Esophagus muscularis mucosa (tissue), 4 donors: Measurements from ENCODE around the gene MBNL1.

Experiments used
- CTCF ChIP-seq, 3 experiments: fragments of 200-600 bp in 2 of 3; fragments of 450-650 bp in 1 of 3; sonication (generic) in 2 of 3; IDR thresholded peaks; one replicate each; pipeline ENCODE4 v1.5.1; 2017 to 2019; ENCODE audit warnings: antibody characterized with exemption in 3 of 3, mild to moderate bottlenecking in 2 of 3, moderate library complexity in 1 of 3
- EP300 ChIP-seq: sonication (generic); formaldehyde crosslinking; IDR thresholded peaks from one replicate; pipeline ENCODE4 v1.6.1; 2017; ENCODE audit warnings: antibody characterized with exemption
- POLR2A ChIP-seq: fragments of 450-650 bp; IDR thresholded peaks from one replicate; pipeline ENCODE4 v1.6.1; 2017; ENCODE audit warnings: antibody characterized with exemption, moderate library complexity, mild to moderate bottlenecking, low read depth
- POLR2AphosphoS5 ChIP-seq, 2 donors: sonication (generic); formaldehyde crosslinking; IDR thresholded peaks; one replicate each; pipeline ENCODE4 v1.6.1; 2017; ENCODE audit warnings: antibody characterized with exemption in 2 of 2

DNA sequence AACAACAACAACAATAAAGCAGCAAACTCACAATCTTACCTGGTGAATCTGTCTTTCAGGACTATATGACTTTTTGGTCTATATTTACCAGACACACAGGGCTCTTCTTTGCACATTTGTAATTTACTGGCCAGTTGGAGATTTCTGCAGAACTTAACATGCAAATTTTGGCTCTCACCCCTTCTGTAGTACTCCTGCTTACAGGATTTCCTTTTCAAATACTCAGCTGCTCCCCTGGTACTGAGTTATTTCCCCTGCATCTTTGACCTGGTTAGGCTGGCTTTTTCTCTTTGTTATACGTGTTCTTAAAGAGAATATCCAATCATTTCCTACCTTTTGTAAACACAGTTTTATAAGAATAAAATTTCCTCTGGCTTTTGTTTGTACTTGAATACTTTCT, 228.0 kb downstream of the MBNL1 start:
- TF ChIP-seq CTCF (IDR thresholded peaks at IDR 0.05) = no peak
- TF ChIP-seq POLR2AphosphoS5 (IDR thresholded peaks at IDR 0.05) = no peak
- no peak for TF ChIP-seq POLR2A
- no peak for TF ChIP-seq EP300
